ENCODE data around the gene ZNF827.
A peak's percentile ranks its signal among the peaks of the same experiment; 100 is the strongest.

Gene ZNF827

GRCh38 chr4:145866991-145867390 lies 71.6 kb downstream of the ZNF827 start:
- TF ChIP-seq FOXM1 (IDR thresholded peaks at IDR 0.05; ENCODE audit: borderline replicate concordance, low read depth), result no peak
- TF ChIP-seq NFIC (IDR thresholded peaks at IDR 0.05), result no peak
- TF ChIP-seq CREB1 (IDR thresholded peaks at IDR 0.05; ENCODE audit: low read depth), result no peak
- TF ChIP-seq REST (IDR thresholded peaks at IDR 0.05; ENCODE audit: low read depth), result no peak
- TF ChIP-seq RAD21 (IDR thresholded peaks at IDR 0.05; ENCODE audit: low read depth), result no peak
- TF ChIP-seq ZBTB7A (IDR thresholded peaks at IDR 0.05; ENCODE audit: low read depth), result no peak
- TF ChIP-seq TEAD4 (IDR thresholded peaks at IDR 0.05), result no peak
- TF ChIP-seq TCF12 (IDR thresholded peaks at IDR 0.05; ENCODE audit: low read depth), result no peak

- TF ChIP-seq REST (IDR thresholded peaks at IDR 0.05; ENCODE audit: low read depth), result no peak
Measured at GRCh38 chr4:145865274-145865941, 73.2 kb downstream of the ZNF827 start.

- TF ChIP-seq NFIC (IDR thresholded peaks at IDR 0.05) (no peak), YY1 (IDR thresholded peaks at IDR 0.05; ENCODE audit: low read depth) (no peak), CEBPB (IDR thresholded peaks at IDR 0.05) (no peak), FOXM1 (IDR thresholded peaks at IDR 0.05; ENCODE audit: borderline replicate concordance, low read depth) (no peak), TEAD4 (IDR thresholded peaks at IDR 0.05) (no peak), TAF1 (IDR thresholded peaks at IDR 0.05; ENCODE audit: low read depth) (no peak), ZBTB7A (IDR thresholded peaks at IDR 0.05; ENCODE audit: low read depth) (no peak), TCF12 (IDR thresholded peaks at IDR 0.05; ENCODE audit: low read depth) (no peak), MAX (IDR thresholded peaks at IDR 0.05) (no peak), RAD21 (IDR thresholded peaks at IDR 0.05; ENCODE audit: low read depth) (no peak), EGR1 (IDR thresholded peaks at IDR 0.05) (no peak), CREB1 (IDR thresholded peaks at IDR 0.05; ENCODE audit: low read depth) (no peak)
Measured at GRCh38 chr4:145863191-145863590, 75.4 kb downstream of the ZNF827 start.

GRCh38 chr4:145861336-145862318 lies 77.0 kb downstream of the ZNF827 start:
- TF ChIP-seq MAX (IDR thresholded peaks at IDR 0.05) (peak; percentile 47; the same call in 1 of the 2 replicates), NFIC (IDR thresholded peaks at IDR 0.05) (peak; percentile 31; the same call in 1 of the 2 replicates), EGR1 (IDR thresholded peaks at IDR 0.05) (no peak), RAD21 (IDR thresholded peaks at IDR 0.05; ENCODE audit: low read depth) (no peak)

GRCh38 chr4:145860897-145861296 lies 77.7 kb downstream of the ZNF827 start:
- TF ChIP-seq MAX (IDR thresholded peaks at IDR 0.05), result no peak
- TF ChIP-seq CEBPB (IDR thresholded peaks at IDR 0.05), result no peak
- no peak for TF ChIP-seq ZBTB7A (IDR thresholded peaks at IDR 0.05; ENCODE audit: low read depth)
- no peak for TF ChIP-seq RAD21 (IDR thresholded peaks at IDR 0.05; ENCODE audit: low read depth)
- TF ChIP-seq TEAD4 (IDR thresholded peaks at IDR 0.05), result no peak
- no peak for TF ChIP-seq EGR1 (IDR thresholded peaks at IDR 0.05)
- TF ChIP-seq NFIC (IDR thresholded peaks at IDR 0.05), result no peak
- no peak for TF ChIP-seq REST (IDR thresholded peaks at IDR 0.05; ENCODE audit: low read depth)
- no peak for TF ChIP-seq YY1 (IDR thresholded peaks at IDR 0.05; ENCODE audit: low read depth)
- TF ChIP-seq TAF1 (IDR thresholded peaks at IDR 0.05; ENCODE audit: low read depth), result no peak
- no peak for TF ChIP-seq TCF12 (IDR thresholded peaks at IDR 0.05; ENCODE audit: low read depth)
- TF ChIP-seq USF1 (IDR thresholded peaks at IDR 0.05), result no peak
